ENCODE results near the gene N4BP2L2.

N4BP2L2 gene

DNA sequence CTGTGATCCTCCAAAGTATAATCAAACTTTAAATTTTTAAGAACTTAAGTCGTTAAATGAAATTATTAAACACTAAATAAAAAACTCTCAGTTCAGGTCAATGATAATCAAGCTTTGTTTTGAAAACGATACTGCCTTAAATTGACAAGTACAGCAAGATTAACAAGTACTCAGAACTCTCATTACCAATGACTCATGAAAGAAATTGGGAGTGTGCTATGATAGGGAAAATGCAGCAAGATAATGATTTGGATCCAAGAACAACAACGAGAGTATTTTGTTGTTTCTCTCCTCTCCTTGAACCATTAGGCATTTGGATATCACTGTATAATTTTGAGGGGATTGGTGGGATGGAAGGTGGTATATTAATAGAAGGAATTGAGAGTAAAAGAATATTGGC is 10.2 kb downstream of the N4BP2L2 start:
- no peak for DNase-seq

DNA sequence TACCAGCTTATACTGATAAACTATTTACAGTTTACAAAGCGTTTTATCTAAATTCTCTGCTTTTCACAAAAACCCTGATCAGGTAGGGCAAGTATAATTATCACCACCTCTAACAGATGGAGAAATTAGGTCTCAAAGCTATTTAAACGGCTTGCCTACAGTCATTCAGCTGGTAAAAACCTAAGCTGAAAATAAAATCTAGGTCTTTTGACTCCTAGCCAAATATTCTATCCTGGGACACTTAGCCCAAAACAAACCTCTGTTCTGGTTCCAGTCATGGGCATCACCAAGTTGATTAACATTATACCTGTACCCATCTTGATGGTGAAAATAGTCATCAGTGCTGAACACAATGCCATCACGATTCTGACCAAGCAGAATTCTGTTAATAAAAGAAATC is 11.4 kb downstream of the N4BP2L2 start:
- DNase-seq, result no peak

DNA sequence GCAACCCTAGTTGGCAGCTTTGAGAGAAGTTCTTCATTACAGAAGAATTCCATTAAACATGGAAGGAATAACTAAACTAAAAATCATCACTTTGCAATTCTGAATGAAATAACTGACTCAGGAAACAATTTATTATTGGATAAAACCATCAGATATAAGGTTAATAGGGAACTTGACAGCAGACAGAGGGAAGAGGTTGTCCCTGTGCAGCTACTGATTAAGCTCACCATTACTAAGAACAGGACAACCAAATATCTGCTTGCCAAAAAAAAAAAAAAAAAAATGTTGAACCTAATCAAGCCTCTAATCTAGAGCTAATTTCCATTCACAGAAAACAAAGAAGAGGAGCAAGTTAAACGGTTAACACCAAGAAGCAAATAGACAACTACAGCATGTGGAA is 12.8 kb downstream of the N4BP2L2 start:
- DNase-seq, result no peak

DNA sequence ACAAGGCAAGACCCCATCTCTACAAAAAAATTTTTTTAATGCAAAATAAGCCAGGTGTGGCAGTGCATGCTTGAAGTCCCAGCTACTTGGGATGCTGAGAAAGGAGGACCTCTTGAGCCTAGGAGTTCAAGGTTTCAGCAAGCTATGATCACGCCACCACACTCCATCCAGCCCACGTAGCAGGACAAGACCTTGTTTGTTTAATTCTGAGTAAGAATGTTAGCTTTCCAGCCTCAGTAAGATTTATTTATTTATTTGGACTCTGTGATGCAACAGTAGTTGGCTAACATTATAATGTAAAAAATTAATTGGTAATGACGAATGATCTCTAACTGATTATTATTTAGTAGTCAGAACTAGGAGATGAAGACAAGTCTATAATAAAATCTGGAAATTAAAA is 23.3 kb downstream of the N4BP2L2 start:
- no peak for DNase-seq

DNA sequence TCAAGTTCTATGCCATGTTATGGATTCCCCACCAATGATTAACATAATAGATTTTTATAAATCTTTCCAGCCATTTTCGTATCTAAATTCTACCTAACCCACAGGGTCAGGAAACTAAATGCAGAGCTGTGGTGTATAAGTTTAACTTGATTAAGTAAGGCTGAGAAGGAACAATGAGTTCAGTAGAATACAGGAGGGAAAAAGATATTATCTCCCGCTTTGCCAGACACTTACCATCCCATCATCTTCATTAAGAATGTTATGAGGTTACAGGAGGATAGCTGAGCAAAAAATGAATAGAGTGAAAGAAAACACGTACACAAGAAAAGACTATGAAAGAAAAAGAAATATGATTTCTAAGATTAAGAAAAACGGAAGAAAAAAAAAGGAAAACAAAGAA is 27.1 kb downstream of the N4BP2L2 start:
- DNase-seq, result no peak

DNA sequence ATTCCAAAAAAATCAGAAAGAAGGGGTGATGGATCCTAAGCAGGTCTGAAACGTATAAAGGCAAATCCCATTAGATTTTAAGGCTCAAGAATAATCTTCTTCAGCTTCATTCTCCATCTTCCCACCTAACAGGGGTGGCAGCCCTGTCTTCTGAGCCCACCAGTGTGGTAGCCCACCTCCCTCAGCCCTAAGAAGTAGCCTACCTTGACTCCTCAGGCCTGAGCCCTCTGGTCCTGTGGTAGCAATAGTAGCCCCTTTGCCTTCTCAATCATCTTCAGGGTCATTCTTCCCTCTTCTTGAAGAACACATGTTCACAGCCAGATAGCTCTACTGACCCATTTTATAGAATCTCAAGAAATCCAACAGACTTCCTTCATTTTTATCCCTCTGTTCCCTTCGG is 33.7 kb downstream of the N4BP2L2 start:
- no peak for DNase-seq

DNA sequence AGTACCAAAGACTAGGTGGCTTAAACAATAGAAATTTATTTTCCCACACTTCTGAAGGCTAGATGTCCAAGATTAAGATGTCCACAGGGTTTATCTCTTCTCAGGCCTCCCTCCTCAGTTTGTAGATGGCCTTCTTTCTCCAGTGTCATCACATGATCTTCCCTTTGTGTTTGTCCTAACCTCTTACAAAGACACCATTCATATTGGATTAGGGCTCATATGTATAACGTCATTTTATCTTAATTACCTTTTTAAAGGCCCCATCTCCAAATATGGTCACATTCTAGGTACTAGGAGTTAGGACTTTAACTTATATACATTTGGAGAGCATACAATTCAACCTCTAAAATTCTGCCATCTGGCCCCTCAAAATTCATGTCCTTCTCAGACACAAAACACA is 34.3 kb downstream of the N4BP2L2 start:
- DNase-seq, result no peak

DNA sequence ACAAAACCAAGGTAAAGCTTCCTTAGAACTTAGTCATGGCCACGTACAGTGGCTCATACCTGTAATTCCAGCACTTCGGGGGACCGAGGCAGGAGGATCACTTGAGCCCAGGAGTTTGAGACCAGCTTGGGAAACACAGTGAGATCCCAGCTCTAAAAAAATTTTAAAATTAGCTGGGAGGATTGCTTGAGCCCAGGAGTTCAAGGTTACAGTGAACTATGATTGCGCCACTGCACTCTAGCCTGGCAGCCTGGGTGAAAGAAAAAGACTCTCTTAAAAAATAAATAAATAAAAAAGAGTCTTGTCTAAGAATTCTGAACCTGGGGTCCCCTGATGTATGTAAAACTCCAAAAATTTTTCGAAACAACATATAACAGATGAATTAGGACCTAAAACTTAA is 34.9 kb downstream of the N4BP2L2 start:
- DNase-seq, result no peak

DNA sequence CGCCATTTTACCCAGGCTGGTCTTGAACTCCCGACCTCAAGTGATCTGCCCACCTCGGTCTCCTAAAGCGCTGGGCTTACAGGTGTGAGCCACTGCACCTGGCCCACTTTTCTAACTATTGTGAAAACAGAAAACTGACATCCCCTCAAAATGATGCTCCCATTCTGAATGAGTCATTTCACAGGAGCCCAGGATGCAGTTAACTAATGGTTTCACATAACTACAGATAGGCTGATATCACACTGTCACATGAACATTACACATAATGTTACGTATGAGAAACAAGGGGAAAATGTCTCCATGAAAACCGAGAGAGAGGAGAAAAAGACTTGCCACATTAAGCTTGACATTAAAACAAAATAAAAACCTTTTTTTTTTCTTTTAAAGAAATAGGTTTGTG is 37.5 kb downstream of the N4BP2L2 start:
- DNase-seq, result peak; percentile 1

DNA sequence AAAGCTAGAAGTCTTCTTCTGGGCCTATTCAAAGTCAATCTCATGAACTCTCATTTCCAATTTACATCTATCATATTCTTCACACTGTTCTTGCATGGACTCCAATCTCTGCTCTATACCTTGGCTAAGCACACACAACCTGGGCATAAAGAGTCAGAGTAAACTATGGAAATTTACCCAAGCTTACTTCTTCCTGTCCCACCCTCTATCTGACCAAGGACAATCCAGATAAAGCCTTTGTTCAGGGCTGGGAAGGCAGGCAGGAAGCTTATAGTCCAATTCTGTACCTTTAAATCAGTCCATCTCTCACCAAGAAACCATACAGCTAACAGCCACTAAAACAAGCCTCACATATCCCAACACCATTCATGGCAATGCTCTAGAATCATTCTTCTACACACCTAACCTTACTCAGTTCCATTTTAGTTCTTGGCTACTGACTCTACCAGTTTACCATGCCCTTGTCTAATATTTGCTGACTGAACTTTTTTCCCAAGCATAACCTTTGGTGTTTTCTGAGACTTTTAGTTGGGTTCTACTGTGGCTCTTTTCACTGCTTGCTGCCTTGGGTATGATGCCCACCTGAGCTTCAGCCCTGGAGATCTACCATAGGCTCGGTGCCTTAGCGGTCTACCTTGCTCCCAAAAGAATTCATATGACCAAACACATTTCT is 38.9 kb downstream of the N4BP2L2 start:
- DNase-seq, result no peak

DNA sequence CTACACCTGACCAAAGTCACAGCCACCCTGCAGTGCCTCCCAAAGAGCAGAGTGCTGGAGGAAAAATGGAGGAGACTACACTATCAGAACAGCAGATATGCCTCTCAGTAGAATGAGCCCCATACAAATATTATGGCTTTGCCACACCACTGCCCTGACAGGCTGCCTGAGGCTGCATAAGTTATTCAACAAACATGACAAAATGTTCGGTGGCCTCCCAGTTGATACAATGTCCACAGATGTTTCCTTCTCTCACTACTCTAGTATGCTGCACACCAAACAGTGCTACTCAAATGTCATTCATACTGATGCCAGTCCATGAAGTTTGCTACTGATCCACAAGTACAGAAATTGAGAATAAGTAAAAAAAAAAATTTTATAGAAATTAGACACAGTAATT is 41.0 kb downstream of the N4BP2L2 start:
- no peak for DNase-seq

DNA sequence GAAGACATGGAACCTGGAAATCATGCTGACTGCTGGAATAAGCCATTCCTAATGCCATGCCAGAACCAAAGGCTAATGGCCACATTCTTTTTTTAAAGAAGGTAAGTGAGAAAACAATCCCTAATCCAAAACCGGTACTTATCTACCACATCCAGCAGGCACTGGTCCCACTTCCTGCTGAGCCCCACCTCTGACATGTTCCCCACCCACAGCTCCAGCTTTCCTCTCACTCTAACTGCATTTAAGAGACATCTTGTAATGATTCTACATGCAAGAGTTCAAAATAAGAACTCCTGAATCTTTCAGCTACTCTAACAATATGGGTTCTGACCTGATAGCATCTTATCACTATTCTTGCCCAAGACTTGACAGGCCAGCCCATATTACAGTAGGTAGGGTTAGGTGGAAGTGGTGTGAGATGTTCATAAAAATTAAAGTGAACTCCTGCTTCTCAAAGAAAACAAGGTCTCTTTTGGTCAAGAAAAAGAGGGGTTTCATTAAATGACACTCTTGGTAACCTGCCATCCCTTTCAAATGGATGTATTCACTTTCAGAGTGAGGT is 41.9 kb downstream of the N4BP2L2 start:
- DNase-seq, result peak; percentile 1

DNA sequence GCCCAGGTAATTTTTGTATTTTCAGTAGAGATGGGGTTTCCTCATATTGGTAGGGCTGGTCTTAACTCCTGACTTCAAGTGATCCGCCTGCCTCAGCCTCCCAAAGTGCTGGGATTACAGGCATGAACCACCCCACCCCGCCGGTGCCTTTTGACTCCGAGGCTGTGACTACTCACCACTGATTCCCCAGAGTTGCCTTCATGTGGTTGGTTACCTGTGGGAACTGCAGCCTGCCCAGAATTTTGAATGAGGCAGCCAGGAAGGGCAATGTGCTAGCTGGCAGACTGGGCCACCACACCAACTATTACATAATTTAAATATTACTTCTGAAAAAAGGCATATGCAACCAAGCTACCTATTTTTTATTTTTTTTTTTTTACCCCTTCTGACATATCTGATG is 42.8 kb downstream of the N4BP2L2 start:
- DNase-seq, result no peak

DNA sequence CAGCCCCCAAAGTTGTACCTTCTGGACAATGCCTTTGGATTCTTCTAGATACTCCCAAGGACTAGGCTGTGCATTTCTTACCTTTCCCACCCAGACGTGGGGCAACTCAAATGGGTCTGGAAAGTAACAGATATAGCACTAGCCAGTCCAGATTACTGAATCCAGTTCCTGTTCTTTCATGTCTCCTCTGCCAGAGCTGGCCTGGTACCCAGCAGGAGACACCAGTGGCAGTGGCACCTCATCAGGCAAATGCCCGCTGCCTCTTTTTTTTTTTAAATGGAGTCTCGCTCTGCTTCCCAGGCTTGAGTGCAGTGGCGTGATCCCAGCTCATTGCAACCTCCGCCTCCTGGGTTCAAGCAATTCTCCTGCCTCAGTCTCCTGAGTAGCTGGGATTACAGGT is 43.2 kb downstream of the N4BP2L2 start:
- no peak for DNase-seq

DNA sequence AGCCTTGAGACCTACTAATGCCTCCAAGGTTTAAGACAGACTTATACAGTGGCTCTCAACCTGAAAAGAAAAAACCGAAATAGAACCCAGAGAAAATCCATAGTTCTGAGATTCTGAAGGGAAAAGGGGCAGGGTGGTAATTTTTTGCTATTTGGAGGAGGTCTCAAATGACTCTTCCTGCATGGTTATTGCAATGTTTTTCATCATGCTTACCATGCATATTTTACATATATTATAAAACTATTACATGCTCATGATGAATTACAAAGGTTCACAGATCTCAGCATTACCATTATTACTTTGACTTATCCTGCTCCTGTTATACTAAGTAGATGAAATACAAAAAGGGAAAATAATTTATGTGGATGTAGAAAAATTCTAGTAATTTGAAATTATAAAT is 47.6 kb downstream of the N4BP2L2 start:
- no peak for DNase-seq

DNA sequence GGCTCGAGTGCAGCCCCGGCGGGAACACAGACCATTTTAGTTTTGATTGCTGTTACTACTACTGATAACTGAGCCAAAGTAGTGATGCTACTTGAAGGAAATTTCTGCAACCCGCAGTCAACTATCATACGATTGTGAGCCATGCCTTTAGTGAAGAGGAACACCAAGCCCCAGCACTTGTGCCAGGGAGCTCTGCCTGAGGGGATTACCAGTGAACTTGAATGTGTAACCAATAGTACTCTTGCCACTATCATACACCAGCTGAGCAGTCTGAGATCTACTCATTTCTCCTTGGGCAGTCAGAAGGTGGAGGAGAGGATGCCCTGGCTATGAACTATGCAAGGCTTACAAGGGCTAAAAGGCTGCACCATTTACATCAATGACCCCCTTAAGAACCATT is 61.7 kb downstream of the N4BP2L2 start:
- DNase-seq, result no peak

DNA sequence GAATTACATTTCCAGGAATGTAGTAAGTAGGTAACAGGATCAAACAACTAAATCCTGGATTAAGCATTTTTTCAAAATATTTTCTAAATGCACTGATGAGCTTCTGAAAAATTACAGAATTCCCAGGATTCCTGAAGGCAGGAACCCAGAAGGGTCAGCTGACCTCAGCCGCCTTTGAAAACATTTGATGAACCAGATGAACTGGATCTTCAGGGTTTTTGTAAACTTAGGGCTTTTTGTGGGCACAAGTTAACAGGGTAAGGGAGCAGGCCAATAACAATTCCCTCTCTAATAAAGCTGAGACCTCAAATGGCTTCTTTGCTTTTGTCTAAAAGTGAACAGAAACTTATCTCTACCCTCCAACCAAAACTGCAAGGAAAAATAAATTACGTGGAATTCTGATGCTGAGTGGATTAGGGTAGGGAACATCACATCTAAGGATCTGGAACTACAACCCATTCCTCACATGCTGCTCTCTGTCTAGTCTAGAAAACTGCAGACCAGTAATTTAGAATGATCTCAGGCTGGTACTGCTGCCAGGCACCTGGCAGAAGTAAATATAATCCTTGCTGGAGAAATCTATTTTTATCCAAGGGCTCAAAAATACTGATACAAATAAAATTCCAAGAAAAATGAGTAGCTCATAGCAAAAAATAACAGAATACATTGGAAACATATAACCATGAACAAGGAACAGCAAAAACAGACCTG is 62.4 kb downstream of the N4BP2L2 start:
- DNase-seq, result no peak

DNA sequence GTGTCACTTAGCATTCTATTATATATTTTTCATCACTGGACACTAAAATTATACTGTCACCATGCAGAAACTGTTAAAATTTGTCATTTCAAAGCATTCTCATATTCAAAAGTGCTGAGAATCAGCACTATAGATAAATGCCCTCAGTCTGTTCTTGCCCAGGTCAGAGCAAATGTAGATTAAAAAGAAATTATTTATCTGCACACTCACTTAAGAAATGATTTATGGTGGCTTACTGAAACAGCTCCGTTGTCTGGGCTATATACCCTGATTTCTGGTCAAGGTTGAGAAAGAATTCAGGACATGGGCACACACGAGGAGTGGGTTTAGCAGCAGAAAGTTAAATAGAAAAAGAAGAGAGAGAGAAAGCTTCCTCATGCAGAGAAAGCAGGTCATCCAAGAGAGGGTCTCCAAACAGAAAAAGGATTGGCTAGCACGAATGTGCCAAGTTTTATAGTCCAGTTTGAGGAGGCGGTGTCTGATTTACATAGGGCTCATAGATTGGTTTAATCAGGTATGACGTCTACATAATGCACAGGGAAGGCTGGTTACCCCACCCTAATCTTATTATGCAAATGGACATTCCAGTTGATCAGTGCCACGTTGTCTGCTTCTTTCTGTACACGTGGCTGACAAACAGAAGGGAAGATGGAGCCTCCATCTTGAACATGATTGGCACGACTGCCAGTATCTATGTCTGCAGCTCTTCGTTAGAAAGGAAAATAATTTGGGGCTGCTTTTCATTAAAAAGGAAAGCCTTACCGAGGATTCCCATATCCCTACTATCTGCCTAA is 63.4 kb downstream of the N4BP2L2 start:
- no peak for DNase-seq

DNA sequence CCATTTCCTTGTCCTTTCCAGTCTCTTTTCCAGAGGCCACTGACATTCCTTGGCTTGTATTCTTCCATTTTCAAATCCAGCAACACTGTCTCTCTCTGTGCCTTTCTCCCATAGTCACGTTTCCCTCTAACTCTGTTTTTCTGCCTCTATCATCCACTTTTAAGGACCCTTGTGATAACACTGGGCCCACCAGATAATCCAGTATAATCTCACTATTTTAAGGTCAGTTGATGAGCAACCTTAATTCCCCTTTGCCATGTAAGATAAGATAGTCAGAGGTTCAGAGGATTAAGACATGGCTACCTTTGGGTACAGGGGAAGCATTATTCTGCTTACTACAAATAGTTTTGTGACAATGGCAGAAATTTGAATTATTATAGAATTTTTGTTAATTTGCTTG is 64.9 kb downstream of the N4BP2L2 start:
- DNase-seq, result no peak

DNA sequence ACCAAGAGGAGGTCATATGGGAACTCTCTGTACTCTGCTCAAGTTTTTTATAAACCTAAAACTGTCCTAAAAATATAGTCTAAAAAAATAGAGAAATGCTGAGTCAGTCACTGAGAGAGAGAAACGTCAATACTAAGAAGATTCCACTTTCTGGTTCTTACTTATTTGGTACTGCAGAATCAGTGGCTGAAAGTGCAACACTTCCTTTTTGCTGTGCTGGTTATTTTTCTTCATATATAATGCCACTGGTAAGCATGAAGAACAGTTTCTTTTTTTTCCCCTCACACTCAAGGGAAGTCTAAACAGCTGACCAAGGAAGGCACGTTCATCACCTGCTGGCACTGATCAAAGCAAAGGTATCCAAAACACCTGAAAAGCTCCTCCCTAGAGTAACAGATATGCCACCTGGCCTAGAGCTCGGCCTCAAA is 66.4 kb downstream of the N4BP2L2 start:
- no peak for DNase-seq

DNA sequence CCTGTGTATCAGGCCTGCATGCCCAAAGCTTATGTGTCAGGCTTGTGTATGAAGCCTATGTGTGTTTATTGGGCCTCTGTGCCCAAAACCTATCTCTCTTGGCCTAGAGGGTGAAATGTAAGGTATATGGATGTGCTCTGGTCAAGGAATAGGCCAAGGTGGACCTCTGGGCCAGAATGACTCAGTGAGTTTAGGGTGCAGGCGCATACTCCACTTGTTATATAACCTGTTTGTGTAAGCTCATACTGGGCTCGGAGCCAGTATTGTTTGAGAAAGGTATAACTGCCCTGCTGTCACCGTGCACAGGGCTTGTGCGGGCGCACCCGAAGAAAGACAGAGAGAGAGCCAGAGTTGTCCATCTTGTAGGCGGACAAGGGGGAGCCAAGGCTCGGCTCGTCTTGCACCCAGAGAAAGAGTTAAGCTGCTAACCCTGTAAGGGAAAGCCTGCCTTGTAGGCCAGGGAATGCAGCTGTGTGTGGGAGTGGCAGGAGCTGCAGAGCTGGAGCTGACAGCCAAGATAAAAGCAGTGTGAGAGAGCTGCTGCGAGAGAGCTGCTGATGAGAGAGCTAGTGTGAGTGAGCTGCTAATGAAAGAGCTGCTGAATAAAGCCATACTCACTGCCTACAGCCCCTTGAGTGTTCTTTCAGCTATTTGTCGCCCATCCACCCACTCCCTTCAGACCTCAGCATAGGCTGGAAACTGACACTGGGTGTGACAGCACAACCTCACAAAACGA is 67.2 kb downstream of the N4BP2L2 start:
- DNase-seq, result peak; percentile 68

DNA sequence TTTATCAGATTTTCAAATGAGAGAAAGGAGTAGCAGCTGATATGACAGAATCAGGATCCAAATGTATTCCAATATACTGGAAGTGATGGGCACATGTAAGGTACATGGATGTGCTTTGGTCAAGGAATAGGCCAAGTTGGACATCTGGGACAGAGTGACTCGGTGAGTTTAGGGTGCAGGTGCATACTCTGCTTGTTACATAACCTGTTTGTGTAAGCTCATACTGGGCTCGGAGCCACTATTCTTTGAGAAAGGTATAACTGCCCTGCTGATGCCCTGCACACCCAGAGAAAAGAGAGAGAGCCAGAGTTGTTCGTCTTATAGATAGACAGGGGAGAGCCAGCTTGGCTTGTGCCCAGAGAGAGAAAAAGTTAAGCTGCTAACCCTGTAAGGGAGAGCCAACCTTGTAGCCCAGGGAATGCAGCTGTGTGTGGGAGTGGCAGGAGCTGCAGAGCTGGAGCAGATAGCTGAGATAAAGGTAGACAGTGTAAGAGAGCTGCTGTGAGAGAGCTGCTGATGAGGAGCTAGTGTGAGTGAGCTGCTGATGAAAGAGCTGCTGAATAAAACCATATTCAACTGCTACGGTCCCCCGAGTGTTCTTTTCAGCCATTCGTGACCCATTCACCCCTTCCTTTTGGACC is 70.0 kb downstream of the N4BP2L2 start:
- peak; percentile 54 for DNase-seq

DNA sequence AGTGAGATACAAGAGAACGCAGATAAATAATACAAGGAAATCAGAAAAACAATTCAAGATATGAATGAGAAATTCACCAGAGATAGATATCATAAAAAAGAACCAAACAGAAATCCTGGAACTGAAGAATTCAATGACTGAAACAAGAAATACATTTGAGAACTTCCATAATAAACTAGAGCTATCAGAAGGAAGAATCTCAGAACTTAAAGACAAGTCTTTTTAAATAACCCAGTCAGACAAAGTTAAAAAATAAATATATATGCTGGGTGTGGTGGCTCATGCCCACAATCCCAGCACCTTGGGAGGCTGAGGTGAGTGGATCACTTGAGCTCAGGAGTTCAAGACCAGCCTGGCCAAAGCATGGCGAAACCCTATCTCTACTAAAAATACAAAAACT is 82.0 kb downstream of the N4BP2L2 start:
- DNase-seq, result no peak
